Endothelial cell (in vitro differentiated cells): ENCODE results near the gene GHRL. TPM values are rescaled to one million over a fixed set of nuclear protein-coding genes. Genes with fewer than 3 reads are reported as not detected.
A peak's percentile ranks its signal among the peaks of the same experiment; 100 is the strongest.

Experiments
- DNase-seq: peaks from one replicate; pipeline ENCODE4 v3.0.0; 2021; ENCODE audit warnings: low spot score
- H3K27ac Mint-ChIP-seq: one replicate; pipeline ENCODE4 v1.8.0; 2021; ENCODE audit warnings: mixed read lengths, inconsistent platforms; ENCODE audit not compliant: unreplicated experiment
- H3K27me3 Mint-ChIP-seq: one replicate; pipeline ENCODE4 v1.8.0; 2021; ENCODE audit warnings: mild to moderate bottlenecking, moderate library complexity, mixed read lengths, inconsistent platforms; ENCODE audit not compliant: unreplicated experiment
- H3K36me3 Mint-ChIP-seq: one replicate; pipeline ENCODE4 v1.8.0; 2021; ENCODE audit warnings: mild to moderate bottlenecking, low read depth, mixed read lengths, inconsistent platforms; ENCODE audit not compliant: unreplicated experiment
- H3K4me1 Mint-ChIP-seq: one replicate; pipeline ENCODE4 v1.8.0; 2021; ENCODE audit warnings: mild to moderate bottlenecking, mixed read lengths, inconsistent platforms; ENCODE audit not compliant: unreplicated experiment
- H3K4me3 Mint-ChIP-seq: one replicate; pipeline ENCODE4 v1.8.0; 2021; ENCODE audit warnings: mild to moderate bottlenecking, mixed read lengths, inconsistent platforms; ENCODE audit not compliant: unreplicated experiment
- H3K9me3 Mint-ChIP-seq: one replicate; pipeline ENCODE4 v1.8.0; 2021; ENCODE audit warnings: mixed read lengths, inconsistent platforms; ENCODE audit not compliant: unreplicated experiment
- CTCF ChIP-seq: fragments of 200-600 bp; sonication (generic); IDR thresholded peaks from one replicate; pipeline ENCODE4 v1.5.0; 2021; ENCODE audit warnings: antibody characterized with exemption; ENCODE audit not compliant: unreplicated experiment
- total RNA-seq: library from RNA; stranded (reverse); fragmentation: NEBNext Ultra II Directional; extraction: Animal tissue kit (Norgen Biotek cat#: 25700); gene quantifications from one replicate; pipeline ENCODE4 v1.2.1, GENCODE V29; 2021; ENCODE audit not compliant: unreplicated experiment

The GHRL gene
- total RNA-seq, 1 donor from 2014 or later: 0.62 TPM

GRCh38 chr3:10339376-10339955 lies 46.7 kb upstream of the GHRL start:
- peaks cover 4% of the 10 kb centered on the region for H3K27me3 Mint-ChIP-seq
- H3K4me3 Mint-ChIP-seq: no peak overlapping the region
- H3K27ac Mint-ChIP-seq: no peak overlapping the region
- DNase-seq: no peak
- H3K4me1 Mint-ChIP-seq: peaks cover 21% of the 10 kb centered on the region
- TF ChIP-seq CTCF: no peak
- no peaks in the 10 kb centered on the region for H3K36me3 Mint-ChIP-seq
- no peaks in the 10 kb centered on the region for H3K9me3 Mint-ChIP-seq

GRCh38 chr3:10338591-10339353 lies 46.0 kb upstream of the GHRL start:
- DNase-seq: peak; percentile 36
- peak overlapping the region; percentile 34 for H3K27ac Mint-ChIP-seq

GRCh38 chr3:10338164-10338470 lies 45.4 kb upstream of the GHRL start:
- no peaks in the 10 kb centered on the region for H3K36me3 Mint-ChIP-seq
- TF ChIP-seq CTCF: no peak
- no peak for DNase-seq
- no peaks in the 10 kb centered on the region for H3K9me3 Mint-ChIP-seq
- peaks cover 25% of the 10 kb centered on the region for H3K4me1 Mint-ChIP-seq
- H3K4me3 Mint-ChIP-seq: peak overlapping the region; percentile 26
- peak overlapping the region; percentile 34 for H3K27ac Mint-ChIP-seq
- peaks cover 6% of the 10 kb centered on the region for H3K27me3 Mint-ChIP-seq

More at GRCh38 chr3:10338591-10339353, 46.0 kb upstream of the GHRL start:
- H3K36me3 Mint-ChIP-seq: no peaks in the 10 kb centered on the region
- TF ChIP-seq CTCF: no peak
- peaks cover 25% of the 10 kb centered on the region for H3K4me1 Mint-ChIP-seq
- H3K4me3 Mint-ChIP-seq: peak overlapping the region; percentile 26
- H3K9me3 Mint-ChIP-seq: no peaks in the 10 kb centered on the region
- H3K27me3 Mint-ChIP-seq: peaks cover 7% of the 10 kb centered on the region

- no peak for TF ChIP-seq CTCF
- DNase-seq: no peak
- H3K4me1 Mint-ChIP-seq: peaks cover 25% of the 10 kb centered on the region
- H3K27ac Mint-ChIP-seq: no peak overlapping the region
- H3K4me3 Mint-ChIP-seq: no peak overlapping the region
- no peaks in the 10 kb centered on the region for H3K36me3 Mint-ChIP-seq
- peaks cover 6% of the 10 kb centered on the region for H3K27me3 Mint-ChIP-seq
- no peaks in the 10 kb centered on the region for H3K9me3 Mint-ChIP-seq
Measured at GRCh38 chr3:10337323-10338163, 44.8 kb upstream of the GHRL start.
